ENCODE data around the gene C2CD2.

DNA sequence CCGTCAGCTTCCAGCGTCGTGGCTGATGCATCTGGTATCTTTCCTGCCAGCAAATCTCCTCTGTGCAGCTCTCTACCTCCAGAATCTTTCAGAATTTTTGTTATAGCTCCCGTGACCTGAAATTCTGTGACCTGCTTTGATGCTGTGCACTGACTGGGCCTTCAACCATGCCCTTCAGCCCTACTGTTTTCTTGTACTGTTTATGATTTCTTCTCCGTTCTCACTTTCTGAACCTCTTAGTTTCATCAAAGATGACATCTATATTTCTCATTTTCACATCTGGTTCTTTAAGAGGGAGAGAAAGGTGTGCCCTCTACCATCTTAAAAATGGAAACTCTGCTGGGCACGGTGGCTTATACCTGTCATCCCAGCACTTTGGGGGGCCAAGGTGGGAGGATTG is 80.4 kb downstream of the C2CD2 start:
- TF ChIP-seq CTCF (IDR thresholded peaks at IDR 0.05) (no peak), EZH2 (IDR thresholded peaks at IDR 0.05) (no peak), EZH2phosphoT487 (IDR thresholded peaks at IDR 0.05) (no peak)

All from neural progenitor cell (in vitro differentiated cells).